SK-N-SH treated with all-trans-retinoic acid at 6 μM for 48 hours (cell line): ENCODE results near the gene PLAAT4.

Source experiments
- ARNTL ChIP-seq: fragments of 450-650 bp; formaldehyde crosslinking; IDR thresholded peaks from 2 replicates; pipeline ENCODE4 v1.5.0; 2020; ENCODE audit warnings: low read depth, mild to moderate bottlenecking, moderate library complexity, borderline replicate concordance
- BACH2 ChIP-seq: fragments of 250-450 bp; sonication (Bioruptor Pico); IDR thresholded peaks from 2 replicates; pipeline ENCODE4 v1.9.0; 2021; ENCODE audit warnings: mild to moderate bottlenecking, borderline replicate concordance
- CREB5 ChIP-seq: fragments of 250-450 bp; sonication (Bioruptor Pico); IDR thresholded peaks from 2 replicates; pipeline ENCODE4 v1.5.1; 2020; ENCODE audit warnings: low read depth, mild to moderate bottlenecking, moderate library complexity
- CSDC2 ChIP-seq: fragments of 250-450 bp; sonication (Bioruptor Pico); IDR thresholded peaks from 2 replicates; pipeline ENCODE4 v1.5.0; 2020; ENCODE audit warnings: mild to moderate bottlenecking, moderate library complexity
- OSR1 ChIP-seq: fragments of 250-450 bp; sonication (Bioruptor Pico); IDR thresholded peaks from 2 replicates; pipeline ENCODE4 v1.8.0; 2022; ENCODE audit warnings: moderate library complexity, mild to moderate bottlenecking, inconsistent platforms
- PPARA ChIP-seq: fragments of 250-450 bp; sonication (Bioruptor Pico); IDR thresholded peaks from 2 replicates; pipeline ENCODE4 v1.5.0; 2020; ENCODE audit warnings: mild to moderate bottlenecking, borderline replicate concordance
- RARB ChIP-seq: fragments of 250-450 bp; sonication (Bioruptor Pico); IDR thresholded peaks from 2 replicates; pipeline ENCODE4 v1.8.0; 2021; ENCODE audit warnings: mild to moderate bottlenecking, moderate library complexity
- TCF4 ChIP-seq: fragments of 250-450 bp; sonication (Bioruptor Pico); IDR thresholded peaks from 2 replicates; pipeline ENCODE4 v1.8.0; 2021; ENCODE audit warnings: mild to moderate bottlenecking, moderate library complexity, borderline replicate concordance
- ZC3H10 ChIP-seq: fragments of 250-450 bp; sonication (Bioruptor Pico); IDR thresholded peaks from 2 replicates; pipeline ENCODE4 v1.5.1; 2021; ENCODE audit warnings: mild to moderate bottlenecking, moderate library complexity
- ZFP3 ChIP-seq: fragments of 250-450 bp; sonication (Bioruptor Pico); IDR thresholded peaks from 2 replicates; pipeline ENCODE4 v1.5.0; 2020; ENCODE audit warnings: mild to moderate bottlenecking, moderate library complexity
- ZFP30 ChIP-seq: fragments of 450-650 bp; formaldehyde crosslinking; IDR thresholded peaks from 2 replicates; pipeline ENCODE4 v1.5.0; 2022; ENCODE audit warnings: mild to moderate bottlenecking, moderate library complexity
- TF ChIP-seq, protein P1 (sequence below): fragments of 250-450 bp; sonication (Bioruptor Pico); IDR thresholded peaks from 2 replicates; pipeline ENCODE4 v1.8.0; 2021; ENCODE audit warnings: low read depth, mild to moderate bottlenecking, moderate library complexity, borderline replicate concordance
- TF ChIP-seq, protein P2 (sequence below): fragments of 250-450 bp; sonication (Bioruptor Pico); IDR thresholded peaks from 2 replicates; pipeline ENCODE4 v1.5.0; 2020; ENCODE audit warnings: mild to moderate bottlenecking, moderate library complexity
- TF ChIP-seq, protein P3 (sequence below): fragments of 250-450 bp; sonication (Bioruptor Pico); IDR thresholded peaks from 2 replicates; pipeline ENCODE4 v1.8.0; 2020; ENCODE audit warnings: mild to moderate bottlenecking, moderate library complexity, borderline replicate concordance

- TF ChIP-seq ARNTL (CRISPR knock-in tag) (no peak), RARB (CRISPR knock-in tag) (no peak), TCF4 (CRISPR knock-in tag) (no peak), CSDC2 (no peak), ZC3H10 (CRISPR knock-in tag) (no peak), OSR1 (CRISPR knock-in tag) (no peak), ZFP3 (CRISPR knock-in tag) (no peak), ZFP30 (CRISPR knock-in tag) (no peak), PPARA (CRISPR knock-in tag) (no peak), BACH2 (no peak), CREB5 (no peak)
- TF ChIP-seq, protein P1, sequence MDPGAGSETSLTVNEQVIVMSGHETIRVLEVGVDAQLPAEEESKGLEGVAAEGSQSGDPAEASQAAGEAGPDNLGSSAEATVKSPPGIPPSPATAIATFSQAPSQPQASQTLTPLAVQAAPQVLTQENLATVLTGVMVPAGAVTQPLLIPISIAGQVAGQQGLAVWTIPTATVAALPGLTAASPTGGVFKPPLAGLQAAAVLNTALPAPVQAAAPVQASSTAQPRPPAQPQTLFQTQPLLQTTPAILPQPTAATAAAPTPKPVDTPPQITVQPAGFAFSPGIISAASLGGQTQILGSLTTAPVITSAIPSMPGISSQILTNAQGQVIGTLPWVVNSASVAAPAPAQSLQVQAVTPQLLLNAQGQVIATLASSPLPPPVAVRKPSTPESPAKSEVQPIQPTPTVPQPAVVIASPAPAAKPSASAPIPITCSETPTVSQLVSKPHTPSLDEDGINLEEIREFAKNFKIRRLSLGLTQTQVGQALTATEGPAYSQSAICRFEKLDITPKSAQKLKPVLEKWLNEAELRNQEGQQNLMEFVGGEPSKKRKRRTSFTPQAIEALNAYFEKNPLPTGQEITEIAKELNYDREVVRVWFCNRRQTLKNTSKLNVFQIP (CRISPR knock-in tag) = no peak
- TF ChIP-seq, protein P2, sequence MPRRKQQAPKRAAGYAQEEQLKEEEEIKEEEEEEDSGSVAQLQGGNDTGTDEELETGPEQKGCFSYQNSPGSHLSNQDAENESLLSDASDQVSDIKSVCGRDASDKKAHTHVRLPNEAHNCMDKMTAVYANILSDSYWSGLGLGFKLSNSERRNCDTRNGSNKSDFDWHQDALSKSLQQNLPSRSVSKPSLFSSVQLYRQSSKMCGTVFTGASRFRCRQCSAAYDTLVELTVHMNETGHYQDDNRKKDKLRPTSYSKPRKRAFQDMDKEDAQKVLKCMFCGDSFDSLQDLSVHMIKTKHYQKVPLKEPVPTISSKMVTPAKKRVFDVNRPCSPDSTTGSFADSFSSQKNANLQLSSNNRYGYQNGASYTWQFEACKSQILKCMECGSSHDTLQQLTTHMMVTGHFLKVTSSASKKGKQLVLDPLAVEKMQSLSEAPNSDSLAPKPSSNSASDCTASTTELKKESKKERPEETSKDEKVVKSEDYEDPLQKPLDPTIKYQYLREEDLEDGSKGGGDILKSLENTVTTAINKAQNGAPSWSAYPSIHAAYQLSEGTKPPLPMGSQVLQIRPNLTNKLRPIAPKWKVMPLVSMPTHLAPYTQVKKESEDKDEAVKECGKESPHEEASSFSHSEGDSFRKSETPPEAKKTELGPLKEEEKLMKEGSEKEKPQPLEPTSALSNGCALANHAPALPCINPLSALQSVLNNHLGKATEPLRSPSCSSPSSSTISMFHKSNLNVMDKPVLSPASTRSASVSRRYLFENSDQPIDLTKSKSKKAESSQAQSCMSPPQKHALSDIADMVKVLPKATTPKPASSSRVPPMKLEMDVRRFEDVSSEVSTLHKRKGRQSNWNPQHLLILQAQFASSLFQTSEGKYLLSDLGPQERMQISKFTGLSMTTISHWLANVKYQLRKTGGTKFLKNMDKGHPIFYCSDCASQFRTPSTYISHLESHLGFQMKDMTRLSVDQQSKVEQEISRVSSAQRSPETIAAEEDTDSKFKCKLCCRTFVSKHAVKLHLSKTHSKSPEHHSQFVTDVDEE (CRISPR knock-in tag) = no peak
- TF ChIP-seq, protein P3, sequence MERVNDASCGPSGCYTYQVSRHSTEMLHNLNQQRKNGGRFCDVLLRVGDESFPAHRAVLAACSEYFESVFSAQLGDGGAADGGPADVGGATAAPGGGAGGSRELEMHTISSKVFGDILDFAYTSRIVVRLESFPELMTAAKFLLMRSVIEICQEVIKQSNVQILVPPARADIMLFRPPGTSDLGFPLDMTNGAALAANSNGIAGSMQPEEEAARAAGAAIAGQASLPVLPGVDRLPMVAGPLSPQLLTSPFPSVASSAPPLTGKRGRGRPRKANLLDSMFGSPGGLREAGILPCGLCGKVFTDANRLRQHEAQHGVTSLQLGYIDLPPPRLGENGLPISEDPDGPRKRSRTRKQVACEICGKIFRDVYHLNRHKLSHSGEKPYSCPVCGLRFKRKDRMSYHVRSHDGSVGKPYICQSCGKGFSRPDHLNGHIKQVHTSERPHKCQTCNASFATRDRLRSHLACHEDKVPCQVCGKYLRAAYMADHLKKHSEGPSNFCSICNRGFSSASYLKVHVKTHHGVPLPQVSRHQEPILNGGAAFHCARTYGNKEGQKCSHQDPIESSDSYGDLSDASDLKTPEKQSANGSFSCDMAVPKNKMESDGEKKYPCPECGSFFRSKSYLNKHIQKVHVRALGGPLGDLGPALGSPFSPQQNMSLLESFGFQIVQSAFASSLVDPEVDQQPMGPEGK (CRISPR knock-in tag) = no peak
Observed at GRCh38 chr11:63499874-63500273, 36.7 kb upstream of the PLAAT4 start.
